OCI-LY3 (cell line): ENCODE results near the gene OSR1.

Source experiments
- CTCF ChIP-seq: fragments of 200-600, 300-600 bp; sonication (generic); IDR thresholded peaks from 2 replicates; pipeline ENCODE4 v1.5.1; 2014; ENCODE audit warnings: antibody characterized with exemption, low read length, low read depth
- EZH2phosphoT487 ChIP-seq: fragments of 200-600 bp; shearing (Covaris generic); IDR thresholded peaks from 2 replicates; pipeline ENCODE4 v1.6.1; 2018; ENCODE audit warnings: antibody characterized with exemption, mixed run types, low read depth

GRCh38 chr2:19360966-19361321 lies 2.5 kb upstream of the OSR1 start:
- TF ChIP-seq CTCF (no peak), EZH2phosphoT487 (no peak)
